WTC11 (cell line): Measurements from ENCODE around the gene PPWD1. TPM values are rescaled to one million over a fixed set of nuclear protein-coding genes. Genes with fewer than 3 reads are reported as not detected.

ENCODE experiments used
- ARID4B ChIP-seq: sonication (generic); formaldehyde crosslinking; IDR thresholded peaks from 2 replicates; pipeline ENCODE4 v1.8.0; 2023; ENCODE audit warnings: missing genetic modification reagents, mild to moderate bottlenecking, borderline replicate concordance
- ELF4 ChIP-seq: sonication (generic); formaldehyde crosslinking; IDR thresholded peaks from 2 replicates; pipeline ENCODE4 v1.8.1; 2022; ENCODE audit warnings: low read depth, mild to moderate bottlenecking, moderate library complexity, missing genetic modification reagents
- ESRRA ChIP-seq: sonication (generic); formaldehyde crosslinking; IDR thresholded peaks from 2 replicates; pipeline ENCODE4 v1.8.1; 2022; ENCODE audit warnings: mild to moderate bottlenecking, missing genetic modification reagents, borderline replicate concordance
- FOXK1 ChIP-seq: sonication (generic); formaldehyde crosslinking; IDR thresholded peaks from 2 replicates; pipeline ENCODE4 v1.8.0; 2022; ENCODE audit warnings: mild to moderate bottlenecking, moderate library complexity, missing genetic modification reagents
- FOXP4 ChIP-seq: sonication (generic); formaldehyde crosslinking; IDR thresholded peaks from 2 replicates; pipeline ENCODE4 v1.8.0; 2022; ENCODE audit warnings: mild to moderate bottlenecking, missing genetic modification reagents
- GABPB1 ChIP-seq: sonication (generic); formaldehyde crosslinking; IDR thresholded peaks from 2 replicates; pipeline ENCODE4 v1.8.1; 2023; ENCODE audit warnings: mild to moderate bottlenecking, missing genetic modification reagents
- GRHL2 ChIP-seq: fragments of 250-450 bp; sonication (Bioruptor Pico); IDR thresholded peaks from 2 replicates; pipeline ENCODE4 v1.8.0; 2022; ENCODE audit warnings: mild to moderate bottlenecking, moderate library complexity; ENCODE audit not compliant: insufficient replicate concordance, severe bottlenecking
- OVOL2 ChIP-seq: fragments of 250-450 bp; sonication (Bioruptor Pico); IDR thresholded peaks from 2 replicates; pipeline ENCODE4 v1.9.0; 2021; ENCODE audit warnings: mild to moderate bottlenecking, borderline replicate concordance
- PRDM15 ChIP-seq: sonication (generic); formaldehyde crosslinking; IDR thresholded peaks from 2 replicates; pipeline ENCODE4 v1.8.0; 2022; ENCODE audit warnings: missing genetic modification reagents
- TP53 ChIP-seq: sonication (generic); formaldehyde crosslinking; IDR thresholded peaks from 2 replicates; pipeline ENCODE4 v1.8.1; 2023; ENCODE audit warnings: mild to moderate bottlenecking, missing genetic modification reagents
- USF2 ChIP-seq: sonication (generic); formaldehyde crosslinking; IDR thresholded peaks from 2 replicates; pipeline ENCODE4 v1.8.1; 2023; ENCODE audit warnings: mild to moderate bottlenecking, missing genetic modification reagents, moderate library complexity
- ZMAT4 ChIP-seq: fragments of 250-450 bp; sonication (Bioruptor Pico); IDR thresholded peaks from 2 replicates; pipeline ENCODE4 v1.9.0; 2021; ENCODE audit warnings: mild to moderate bottlenecking
- ZNF232 ChIP-seq: sonication (generic); formaldehyde crosslinking; IDR thresholded peaks from 2 replicates; pipeline ENCODE4 v1.8.0; 2022; ENCODE audit warnings: mild to moderate bottlenecking, missing genetic modification reagents
- ZNF423 ChIP-seq: fragments of 250-450 bp; sonication (Bioruptor Pico); IDR thresholded peaks from 2 replicates; pipeline ENCODE4 v2.1.2; 2022; ENCODE audit warnings: mild to moderate bottlenecking, moderate library complexity
- total RNA-seq: library from RNA; stranded (reverse); gene quantifications from 3 replicates; pipeline ENCODE4 v1.2.3, GENCODE V29; 2021

PPWD1 gene
- total RNA-seq, 1 experiment from 2014 or later: 34.7 TPM

- TF ChIP-seq OVOL2 (CRISPR knock-in tag) (no peak), ESRRA (peak; percentile 30; the same call in 1 of the 2 replicates), USF2 (CRISPR knock-in tag) (no peak), ZMAT4 (CRISPR knock-in tag) (no peak), FOXK1 (CRISPR knock-in tag) (peak; percentile 33; the same call in 1 of the 2 replicates), GRHL2 (no peak), ELF4 (no peak), ZNF232 (CRISPR knock-in tag) (no peak), ARID4B (CRISPR knock-in tag) (no peak; the same call in 1 of the 2 replicates), PRDM15 (CRISPR knock-in tag) (no peak), GABPB1 (CRISPR knock-in tag) (peak; percentile 48), TP53 (CRISPR knock-in tag) (no peak), FOXP4 (CRISPR knock-in tag) (no peak), ZNF423 (CRISPR knock-in tag) (no peak)
These were observed 61.8 kb downstream of the PPWD1 start, which contains the start of the genes SHLD3 and TRAPPC13 (continued) for GRCh38 chr5:65624571-65625555.
